Mucosa of descending colon (tissue), 3 donors: ENCODE measurements around the gene NFIA. TPM values are rescaled to one million over a fixed set of nuclear protein-coding genes. Genes with fewer than 3 reads are reported as not detected.

Experiments used
- ATAC-seq: fragments of 200-7000 bp; cut with Tn5 transposase; one replicate; pipeline ENCODE4 v1.9.1; 2020; ENCODE audit warnings: mild to moderate bottlenecking, moderate library complexity
- DNase-seq, 3 donors: peaks; one replicate each; pipeline ENCODE4 v3.0.0-alpha.2; 2020
- H3K36me3 ChIP-seq: fragments of 200-600 bp; one replicate; pipeline ENCODE4 v1.8.0; 2021; ENCODE audit warnings: low read depth, mild to moderate bottlenecking
- H3K4me1 ChIP-seq: fragments of 200-600 bp; one replicate; pipeline ENCODE4 v1.8.0; 2021; ENCODE audit warnings: low read depth, mild to moderate bottlenecking
- H3K4me3 ChIP-seq: fragments of 200-600 bp; one replicate; pipeline ENCODE4 v1.8.0; 2021; ENCODE audit warnings: mild to moderate bottlenecking
- H3K9me3 ChIP-seq: fragments of 200-600 bp; one replicate; pipeline ENCODE4 v1.8.0; 2021; ENCODE audit warnings: mild to moderate bottlenecking
- CTCF ChIP-seq: fragments of 200-600 bp; IDR thresholded peaks from one replicate; pipeline ENCODE4 v1.8.0; 2022; ENCODE audit warnings: antibody characterized with exemption, mild to moderate bottlenecking
- intact Hi-C, 2 donors: fragments of 100-400 bp; cut with DNase I in 1 of 2; cut with micrococcal nuclease in 1 of 2; formaldehyde crosslinking; loops; one replicate each; pipeline versions ENCODE4 v1.11.0 to v1.11.1; 2022; cut with DNase I, micrococcal nuclease
- long read RNA-seq, 2 donors: library from polyadenylated mRNA; unstranded; transcript quantifications; one replicate each; pipeline ENCODE4 v2.0.0, GENCODE V29; 2019 to 2021
- total RNA-seq, 3 donors: library from RNA; stranded (reverse); fragmentation: NEBNext Ultra II Directional in 2 of 3; extraction: Animal tissue kit (Norgen Biotek cat#: 25700) in 2 of 3; gene quantifications; one replicate each; pipeline versions ENCODE4 v1.2.1 to v1.2.4, GENCODE V29; 2021 to 2023
- donor health status: DM: no; HTN: no; CAD: no; lungs with moderate emphysema.
- donor health status: DM: no; HTN: no; CAD: no.
- donor health status: DM: no; HTN: yes; CAD: no.

NFIA gene
- total RNA-seq = 100 to 1,000 TPM in 1 of 3 donors, 10 to 100 TPM in 2; 46.4 to 145 (median 51.1) TPM
- long read RNA-seq, donor 1, full-length matches to known transcripts = 101 of 144 reads
- long read RNA-seq, donor 1, partial matches to known transcripts = 22 of 144 reads
- long read RNA-seq, donor 1, other reads (novel, unspliced or antisense) = 21 of 144 reads
- long read RNA-seq, donor 2, full-length matches to known transcripts = 5 of 14 reads
- long read RNA-seq, donor 2, partial matches to known transcripts = 6 of 14 reads
- long read RNA-seq, donor 2, other reads (novel, unspliced or antisense) = 3 of 14 reads

- peak within 1 kb of the TSS; percentile 52 for H3K4me3 ChIP-seq
- no peaks in the 10 kb centered on the region for H3K36me3 ChIP-seq
- peaks cover 29% of the 10 kb centered on the region for H3K4me1 ChIP-seq
- DNase-seq (peak; percentile 71 to 81 (median 77)), ATAC-seq (peak; percentile 69)
- no peaks in the 10 kb centered on the region for H3K9me3 ChIP-seq
- no peak for TF ChIP-seq CTCF
- intact Hi-C loops = loop anchor here in 1 of 2 donors (10.0 kb wide), 1 partner anchor 102 kb away; no protein-coding TSS in a partner anchor
Observed at GRCh38 chr1:61082311-61083012, at the start of gene NFIA. Gene NFIA, plus strand, starts transcription at chr1:61082561.

- no peaks in the 10 kb centered on the region for H3K4me1 ChIP-seq
- TF ChIP-seq CTCF = no peak
- intact Hi-C loops = loop anchor here in 1 of 2 donors (5.0 kb wide), 1 partner anchor 189 kb away; no protein-coding TSS in a partner anchor
Observed at GRCh38 chr1:61035880-61036279, 46.5 kb upstream of the NFIA start.

GRCh38 chr1:61042466-61043009 is 39.8 kb upstream of the NFIA start:
- ATAC-seq (no peak), DNase-seq (no peak)
- H3K36me3 ChIP-seq = no peaks in the 10 kb centered on the region
- intact Hi-C loops = loop anchor here (5.0 to 10.0 kb wide), 3 partner anchors 412 to 1070 kb away; no protein-coding TSS in a partner anchor
- no peaks in the 10 kb centered on the region for H3K9me3 ChIP-seq
- no peak for TF ChIP-seq CTCF
- H3K4me1 ChIP-seq = no peaks in the 10 kb centered on the region
- no peak overlapping the region for H3K4me3 ChIP-seq

More at GRCh38 chr1:61035880-61036279, 46.5 kb upstream of the NFIA start:
- DNase-seq (no peak), ATAC-seq (no peak)
- H3K9me3 ChIP-seq = no peaks in the 10 kb centered on the region
- no peak overlapping the region for H3K4me3 ChIP-seq
- no peaks in the 10 kb centered on the region for H3K36me3 ChIP-seq

GRCh38 chr1:61043010-61043820 is 39.1 kb upstream of the NFIA start:
- no peaks in the 10 kb centered on the region for H3K36me3 ChIP-seq
- no peaks in the 10 kb centered on the region for H3K4me1 ChIP-seq
- peak; percentile 74 for TF ChIP-seq CTCF
- intact Hi-C loops = loop anchor here (5.0 to 10.0 kb wide), 3 partner anchors 412 to 1071 kb away; no protein-coding TSS in a partner anchor
- H3K4me3 ChIP-seq = no peak overlapping the region
- ATAC-seq (peak; percentile 98), DNase-seq (peak; percentile 84 to 94 (median 93))
- no peaks in the 10 kb centered on the region for H3K9me3 ChIP-seq

DNA sequence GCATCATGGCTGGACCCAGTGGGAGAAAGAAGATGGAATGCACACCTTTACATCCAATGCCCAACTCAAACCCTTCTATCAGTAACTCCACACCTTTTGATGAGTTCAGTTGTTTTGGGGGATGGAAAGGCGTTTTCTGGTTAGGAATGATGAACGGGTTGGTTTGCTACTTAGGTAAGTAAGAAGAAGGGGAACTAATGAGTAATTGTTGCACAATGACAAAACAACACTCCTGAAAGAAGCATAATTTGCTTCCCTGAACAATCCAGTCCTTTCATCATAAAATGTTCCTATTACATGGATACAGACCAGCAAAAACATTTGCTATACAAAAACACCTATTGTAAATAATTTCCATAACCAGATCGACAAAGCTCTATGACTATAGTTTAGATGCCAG is 35.9 kb upstream of the NFIA start:
- H3K9me3 ChIP-seq = no peaks in the 10 kb centered on the region
- intact Hi-C loops = loop anchor here (10.0 kb wide), 2 partner anchors 408 to 1072 kb away; no protein-coding TSS in a partner anchor
- no peak for DNase-seq
- TF ChIP-seq CTCF = no peak
- H3K4me3 ChIP-seq = no peak overlapping the region
- ATAC-seq = no peak
- H3K36me3 ChIP-seq = no peaks in the 10 kb centered on the region
- no peaks in the 10 kb centered on the region for H3K4me1 ChIP-seq
